SHP77 (cell line): ENCODE results near the gene DRAM1.
A peak's percentile ranks its signal among the peaks of the same experiment; 100 is the strongest.

Experiments
- DNase-seq, 2 experiments: peaks; one replicate each; lab custom pipeline; 2025; lab: John Stamatoyannopoulos, UW

Gene DRAM1

GRCh38 chr12:101941306-101942249, 64.2 kb downstream of the DRAM1 start:
- DNase-seq: no peak

- DNase-seq: no peak
Observed at GRCh38 chr12:101942250-101942605, 64.8 kb downstream of the DRAM1 start.

GRCh38 chr12:101945369-101946232, 68.2 kb downstream of the DRAM1 start:
- peak in 1 of 2 experiments; percentile 9 for DNase-seq

GRCh38 chr12:101946233-101946611, 68.8 kb downstream of the DRAM1 start:
- DNase-seq: no peak

GRCh38 chr12:101947316-101947715, 69.9 kb downstream of the DRAM1 start:
- no peak for DNase-seq

GRCh38 chr12:101948365-101948764, 71.0 kb downstream of the DRAM1 start:
- DNase-seq: no peak

GRCh38 chr12:101951002-101951670, 73.8 kb downstream of the DRAM1 start:
- no peak for DNase-seq

GRCh38 chr12:101954113-101954512, 76.7 kb downstream of the DRAM1 start:
- DNase-seq: no peak

- no peak for DNase-seq
Observed at GRCh38 chr12:101954676-101955075, 77.3 kb downstream of the DRAM1 start.

GRCh38 chr12:101957252-101957959, 80.0 kb downstream of the DRAM1 start:
- DNase-seq: no peak

GRCh38 chr12:101959607-101960006, 82.2 kb downstream of the DRAM1 start:
- no peak for DNase-seq

GRCh38 chr12:101962486-101962885, 85.1 kb downstream of the DRAM1 start:
- no peak for DNase-seq

- no peak for DNase-seq
Observed at GRCh38 chr12:101963697-101964096, 86.3 kb downstream of the DRAM1 start.

GRCh38 chr12:101966496-101966895, 89.1 kb downstream of the DRAM1 start:
- DNase-seq: no peak

- no peak for DNase-seq
Observed at GRCh38 chr12:101967506-101967905, 90.1 kb downstream of the DRAM1 start.

GRCh38 chr12:101968770-101969169, 91.4 kb downstream of the DRAM1 start:
- DNase-seq: no peak
